T-helper 9 cell (primary cell): ENCODE results near the gene CD79A.
A peak's percentile ranks its signal among the peaks of the same experiment; 100 is the strongest.

ENCODE experiments used
- DNase-seq: peaks from one replicate; pipeline ENCODE4 v3.0.0-alpha.2; 2020

The CD79A gene

DNA sequence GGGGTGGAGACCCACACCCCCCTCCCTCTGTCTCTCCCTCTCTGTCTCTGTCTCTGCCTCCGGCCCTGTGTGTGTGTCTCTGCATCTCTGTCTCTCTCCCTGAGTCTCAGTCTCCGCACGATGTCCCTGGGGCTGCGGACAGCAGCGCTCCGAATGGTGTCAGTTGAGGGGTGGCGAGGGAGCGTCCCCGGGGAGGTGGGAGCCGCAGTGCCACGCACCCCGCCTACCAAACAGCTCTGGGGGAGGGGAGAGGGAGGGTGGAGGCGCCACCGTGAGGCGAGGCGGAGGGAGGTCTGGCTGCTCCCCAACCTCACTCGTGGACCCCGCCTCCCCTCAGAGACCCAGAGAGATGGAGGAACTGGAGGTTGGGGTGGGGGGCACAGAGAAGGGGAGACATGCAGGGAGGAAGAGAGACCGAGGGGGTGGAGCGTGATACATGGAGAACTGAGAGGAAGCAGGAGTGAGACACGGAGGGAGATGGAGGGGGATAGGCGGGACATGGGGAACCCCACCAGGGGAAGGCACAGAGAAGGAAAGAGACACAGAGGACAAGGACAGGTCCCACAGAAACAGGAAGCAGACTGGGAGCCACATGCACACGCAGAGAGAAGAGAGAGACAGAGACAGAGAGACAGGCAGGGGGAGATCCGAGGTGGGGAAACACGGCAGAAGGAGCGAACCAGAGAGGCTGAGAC, 44.0 kb downstream of the CD79A start:
- no peak for DNase-seq

DNA sequence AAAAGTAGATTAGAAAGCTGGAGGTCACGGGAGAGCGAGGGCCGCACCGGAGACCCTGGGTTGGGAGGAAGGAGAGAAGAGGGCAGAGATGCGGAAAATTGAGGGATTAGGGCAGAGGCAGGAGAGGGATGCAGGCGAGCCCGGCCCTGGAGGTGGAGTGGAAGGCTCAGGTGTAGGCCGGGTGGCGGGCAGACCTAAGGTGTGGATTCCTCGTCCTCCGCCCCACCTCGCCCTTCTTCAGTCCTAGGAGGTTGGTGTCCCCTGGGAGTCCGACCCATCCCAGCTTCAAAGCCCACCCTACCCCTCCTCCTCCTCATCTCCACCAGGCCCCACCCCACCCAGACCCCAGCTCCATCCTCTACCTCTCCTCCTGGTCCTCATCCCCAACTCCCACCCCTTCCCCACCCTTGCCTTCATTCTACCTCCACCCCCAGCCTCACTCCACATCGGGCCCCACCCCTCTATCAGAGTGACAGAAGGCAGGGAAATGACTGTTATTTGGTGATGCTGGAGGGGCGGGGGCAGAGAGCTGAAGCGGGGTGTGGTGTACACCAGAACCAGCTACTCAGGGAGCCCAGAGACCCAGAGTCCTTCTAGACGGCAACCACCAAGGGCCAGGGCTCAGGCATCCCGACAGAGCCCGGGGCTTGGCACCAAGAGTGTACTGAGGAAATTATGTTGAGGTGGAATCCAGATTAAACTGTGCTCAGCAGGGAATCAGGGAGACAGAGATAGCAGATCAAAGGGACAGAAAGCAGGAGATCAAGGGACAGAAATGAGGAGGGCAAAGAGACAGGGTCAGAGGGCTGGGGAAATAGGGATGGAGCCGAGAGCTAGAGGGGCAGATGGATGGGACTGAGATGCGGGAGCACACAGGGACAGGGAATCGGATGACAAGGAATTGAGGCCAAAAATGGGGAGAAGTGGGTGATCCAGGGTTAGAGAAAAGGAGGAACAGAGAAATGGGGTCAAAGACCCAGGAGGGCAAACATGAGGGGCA, 44.8 kb downstream of the CD79A start:
- DNase-seq = no peak

DNA sequence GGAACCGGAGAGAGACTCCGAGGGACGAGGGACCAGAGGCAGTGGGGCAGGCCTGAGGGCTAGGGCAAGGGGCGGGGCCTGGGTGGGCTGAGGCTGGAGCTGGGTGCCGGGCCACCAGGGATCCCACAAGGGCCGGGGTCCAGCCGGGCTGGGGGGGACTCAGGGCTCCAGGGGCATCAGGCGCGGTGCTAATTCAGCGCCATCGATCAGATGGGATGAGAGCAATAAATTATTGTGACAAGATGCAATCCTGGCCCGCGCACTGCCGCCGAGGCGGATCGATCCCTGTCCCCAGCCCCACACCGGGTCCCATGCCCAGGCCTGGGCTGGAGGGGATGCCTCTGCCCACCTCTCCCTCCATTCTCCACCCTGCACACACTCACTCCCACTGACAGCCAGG, 45.5 kb downstream of the CD79A start:
- no peak for DNase-seq

DNA sequence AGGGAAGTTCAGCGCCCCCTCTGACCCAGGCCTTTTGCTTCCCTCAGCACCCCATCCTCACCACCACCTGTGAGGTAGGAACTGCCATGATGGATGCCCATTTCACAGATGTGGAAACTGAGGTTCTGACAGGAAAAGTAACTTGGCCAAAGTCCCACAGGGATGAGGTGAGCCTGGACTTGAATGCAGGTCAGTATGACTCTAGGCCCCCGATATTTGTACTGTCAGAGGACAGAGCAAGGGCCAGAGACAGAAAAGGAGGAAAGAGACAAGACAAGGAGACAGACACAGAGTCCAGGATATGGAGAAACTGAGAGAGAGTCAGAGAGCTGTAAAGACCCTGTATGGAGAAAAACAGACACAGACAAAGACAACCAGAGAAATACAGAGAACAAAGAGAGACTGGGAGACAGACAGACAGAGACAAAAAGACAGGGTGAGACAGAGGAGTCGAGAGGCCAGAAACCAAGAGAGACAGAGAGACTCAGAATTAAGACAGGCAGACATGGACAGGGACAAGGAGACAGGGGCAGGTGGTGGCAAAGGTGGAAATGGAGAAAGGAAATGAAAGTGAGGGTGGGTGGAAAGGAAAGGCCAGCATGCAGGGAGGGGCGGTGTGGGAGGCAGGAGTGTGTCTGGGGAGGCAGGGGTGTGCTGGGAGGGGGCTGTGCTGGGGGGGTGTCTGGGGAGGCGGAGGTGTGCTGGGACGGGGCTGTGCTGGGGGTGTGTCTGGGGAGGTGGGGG, 46.1 kb downstream of the CD79A start:
- DNase-seq = no peak

DNA sequence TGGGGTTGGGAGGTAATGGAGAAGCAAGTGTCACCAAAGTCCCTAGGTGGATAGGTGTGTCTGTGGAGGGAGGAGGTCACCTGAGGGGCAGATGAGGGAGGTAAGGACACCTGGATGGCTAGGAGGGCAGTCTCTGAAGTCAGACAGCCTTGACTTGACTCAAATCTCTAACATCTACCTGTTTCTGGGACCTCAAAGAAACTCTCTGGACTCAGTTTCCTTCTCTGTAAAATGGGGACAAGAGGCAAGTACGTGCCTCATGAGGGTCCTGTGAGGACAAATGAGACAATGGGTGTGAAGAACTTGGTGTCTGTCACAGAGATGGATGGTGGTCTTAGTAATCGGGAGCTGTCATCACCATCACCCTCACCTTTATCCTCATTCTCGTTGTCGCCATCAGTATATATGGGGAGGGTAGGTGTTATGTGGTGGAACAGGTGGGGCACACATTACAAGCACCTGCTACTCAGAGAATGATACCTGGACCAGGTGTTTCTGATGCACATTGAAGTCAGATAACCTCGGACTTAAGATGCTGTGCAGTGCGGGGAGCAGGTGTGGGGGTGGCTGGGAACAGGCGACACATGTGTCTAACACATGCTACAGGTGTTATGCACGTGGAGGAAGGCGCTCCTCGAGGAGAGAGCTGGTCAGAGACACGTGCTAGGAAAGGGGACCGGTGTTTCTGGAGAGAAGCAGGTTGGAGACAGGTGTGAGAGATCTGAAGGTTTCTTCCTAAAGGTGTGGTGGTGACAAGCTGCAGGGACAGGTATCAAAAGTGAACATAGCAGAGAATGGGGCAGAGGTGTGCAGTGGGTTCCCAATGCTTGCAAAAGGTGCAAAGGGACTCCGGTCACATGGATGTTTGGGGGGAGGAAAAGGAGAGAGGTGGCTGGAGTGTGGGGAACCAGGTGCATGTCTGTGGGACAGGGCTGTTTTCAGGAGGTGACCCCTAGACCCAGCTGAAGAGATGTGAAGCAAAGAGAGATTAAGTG, 47.4 kb downstream of the CD79A start:
- no peak for DNase-seq

DNA sequence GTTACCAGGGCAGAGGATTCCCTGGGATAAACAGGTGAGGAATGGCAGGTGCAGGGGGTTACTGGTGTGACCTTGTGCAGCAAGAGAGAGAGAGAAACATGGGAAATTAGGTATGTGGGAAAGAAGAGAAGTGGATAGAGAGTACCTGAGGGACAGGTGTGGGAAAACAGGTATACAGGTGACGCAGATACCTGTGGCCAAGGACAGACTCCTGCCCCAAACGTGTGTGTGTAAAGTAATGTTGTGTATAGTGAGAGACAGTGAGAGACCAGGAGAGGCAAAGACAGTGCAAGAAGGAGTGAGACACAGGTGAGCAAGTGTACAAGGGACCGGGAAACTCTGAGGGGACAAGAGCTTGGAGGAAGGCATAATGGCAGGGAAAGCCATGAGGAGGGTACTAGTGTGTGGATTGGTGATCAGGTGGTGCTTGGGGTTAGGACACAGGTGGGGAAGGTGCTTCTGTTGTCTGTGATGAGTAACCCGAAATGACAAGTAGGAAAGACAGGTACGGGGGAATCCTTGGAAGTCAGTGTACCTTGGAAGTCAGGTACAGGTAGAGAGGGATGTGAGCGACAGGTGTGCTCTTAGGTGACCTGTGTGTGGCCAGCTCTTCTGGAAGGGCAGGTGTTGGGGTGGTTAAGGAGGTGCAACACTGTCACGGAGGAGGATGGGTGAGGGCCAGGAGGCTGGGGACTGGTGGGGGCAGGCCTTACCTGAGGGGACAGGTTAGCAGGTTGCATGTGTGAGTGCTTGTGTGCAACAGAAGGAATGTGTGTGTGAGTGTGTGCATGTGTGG, 48.3 kb downstream of the CD79A start:
- DNase-seq = no peak

DNA sequence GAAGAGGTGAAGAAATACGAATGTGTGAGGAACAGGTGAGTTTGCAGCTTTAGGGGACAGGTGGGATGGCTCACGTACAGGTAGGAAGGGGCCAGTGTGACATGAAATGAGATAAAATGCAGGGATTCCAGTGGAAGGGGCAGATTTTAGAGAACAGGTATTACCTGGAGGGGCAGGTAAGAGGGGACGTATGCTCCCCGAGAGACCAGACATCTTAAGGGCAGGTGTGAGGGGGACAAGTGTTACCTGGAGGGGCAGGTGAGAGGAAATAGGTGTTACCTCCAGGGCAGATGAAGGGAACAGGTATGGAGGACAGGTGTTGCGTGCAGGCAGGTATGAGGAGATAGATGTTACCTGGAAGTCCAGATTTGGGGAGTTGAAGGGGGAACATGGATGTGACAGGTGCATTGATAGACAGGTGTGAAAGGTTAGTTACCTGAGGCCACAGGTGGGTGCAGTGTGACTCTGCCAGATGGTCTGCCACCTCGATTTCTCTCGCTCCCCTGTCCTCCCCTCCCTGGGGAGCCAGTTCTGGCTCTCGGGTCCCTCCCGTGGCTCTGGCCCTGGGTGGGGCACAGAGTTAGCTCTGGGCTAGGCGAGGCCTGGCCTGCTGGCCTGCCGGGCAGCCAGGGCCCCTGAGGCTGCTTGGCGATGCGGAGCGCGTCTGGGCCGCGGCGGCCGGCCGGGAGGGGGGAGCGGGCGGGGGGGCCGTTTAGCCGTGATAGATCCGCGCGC, 49.1 kb downstream of the CD79A start:
- DNase-seq = no peak

DNA sequence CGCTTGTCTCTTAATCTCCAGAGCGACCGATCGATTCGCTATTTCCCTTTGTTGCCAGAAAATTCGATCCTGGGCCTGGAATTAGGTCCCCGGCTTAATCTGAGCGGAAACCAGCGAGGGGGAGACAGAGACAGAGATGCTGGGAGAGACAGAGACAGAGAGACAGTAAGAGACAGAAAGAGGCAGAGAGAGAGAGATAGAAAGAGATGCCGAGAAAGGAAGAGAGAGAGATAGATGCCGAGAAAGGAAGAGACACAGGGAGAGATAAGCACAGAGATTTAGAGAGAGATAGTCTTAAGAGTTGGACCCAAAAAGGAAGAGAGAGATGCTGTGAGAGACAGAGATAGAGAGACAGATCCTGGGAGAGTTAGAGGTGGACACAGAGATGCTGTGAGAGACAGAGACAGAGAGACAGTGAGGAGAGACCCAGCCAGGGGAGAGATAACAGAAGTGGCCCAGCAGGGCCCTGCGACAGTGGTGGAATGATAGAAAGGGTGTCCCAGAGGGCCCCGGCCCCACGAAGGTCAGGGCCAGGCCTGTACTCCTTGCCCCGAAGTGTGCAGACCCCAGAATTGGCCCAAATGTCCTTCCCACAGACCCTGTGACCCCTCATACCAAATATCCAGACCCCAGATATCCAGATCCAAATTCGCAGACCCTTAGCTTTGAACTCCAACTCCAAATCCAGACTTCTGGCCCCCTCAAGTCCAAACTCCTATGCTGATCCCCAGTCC, 49.9 kb downstream of the CD79A start:
- DNase-seq = no peak

DNA sequence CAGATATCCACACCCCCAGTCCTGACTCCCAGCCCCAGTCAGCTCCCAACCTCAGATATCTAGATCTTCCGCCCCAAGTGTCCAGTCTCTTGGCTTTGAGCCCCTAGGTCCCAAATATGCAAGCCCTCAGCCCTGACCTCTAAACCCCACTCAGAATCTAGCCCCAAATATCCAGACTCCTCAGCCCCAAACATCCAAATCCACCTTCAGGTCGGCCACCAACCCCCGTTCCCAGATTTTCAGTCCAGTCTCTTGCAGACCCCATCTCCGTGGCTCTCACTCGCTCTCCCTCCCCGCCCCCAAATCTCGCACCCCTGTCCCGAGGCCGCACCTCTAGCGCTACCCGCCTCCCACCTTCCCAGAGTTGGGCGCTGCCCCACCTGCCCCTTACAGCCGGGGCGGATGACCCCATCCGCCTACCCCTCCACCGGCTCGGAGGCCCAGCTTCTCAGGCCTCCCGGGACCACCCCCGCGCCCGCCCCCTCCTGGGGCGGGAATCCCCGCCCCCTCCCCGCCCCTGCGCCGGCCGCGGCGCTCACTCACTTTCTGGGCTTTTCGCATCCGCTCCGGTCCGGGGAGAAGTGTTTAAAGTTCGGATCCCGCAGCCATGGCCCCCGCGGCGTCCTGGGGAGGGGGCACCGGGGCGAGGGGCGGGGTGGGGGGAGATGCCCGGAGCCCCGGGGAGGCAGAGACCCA, 50.6 kb downstream of the CD79A start:
- DNase-seq = peak; percentile 35

DNA sequence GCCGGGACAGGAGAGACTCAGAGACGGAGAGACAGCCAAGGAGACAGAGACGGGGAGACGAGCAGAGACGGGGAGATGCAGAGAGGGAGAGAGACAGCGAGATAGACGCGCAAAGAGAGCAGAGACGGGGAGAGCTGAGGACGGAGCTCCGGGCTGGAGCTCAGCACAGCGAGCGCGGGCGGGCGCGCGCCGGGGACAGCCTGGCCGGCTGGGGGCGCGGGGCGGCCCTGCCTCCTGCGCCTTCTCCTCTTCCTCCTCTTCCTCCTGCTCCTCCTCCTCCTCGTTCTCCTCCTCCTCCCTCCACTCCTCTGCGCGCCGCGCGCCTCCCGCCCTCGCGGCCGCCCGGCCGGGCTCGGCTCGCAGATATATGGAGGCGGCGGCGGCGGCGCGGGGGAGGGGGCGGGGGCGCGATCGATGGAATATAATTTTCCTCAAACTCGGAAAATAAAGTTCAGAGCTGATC, 51.2 kb downstream of the CD79A start, which contains the start of gene ERFL:
Gene ERFL (minus strand): TSS at position 229 of the 463 bp plus-strand sequence. CDS start 15,530 bp downstream, outside the sequence.
- DNase-seq = no peak

DNA sequence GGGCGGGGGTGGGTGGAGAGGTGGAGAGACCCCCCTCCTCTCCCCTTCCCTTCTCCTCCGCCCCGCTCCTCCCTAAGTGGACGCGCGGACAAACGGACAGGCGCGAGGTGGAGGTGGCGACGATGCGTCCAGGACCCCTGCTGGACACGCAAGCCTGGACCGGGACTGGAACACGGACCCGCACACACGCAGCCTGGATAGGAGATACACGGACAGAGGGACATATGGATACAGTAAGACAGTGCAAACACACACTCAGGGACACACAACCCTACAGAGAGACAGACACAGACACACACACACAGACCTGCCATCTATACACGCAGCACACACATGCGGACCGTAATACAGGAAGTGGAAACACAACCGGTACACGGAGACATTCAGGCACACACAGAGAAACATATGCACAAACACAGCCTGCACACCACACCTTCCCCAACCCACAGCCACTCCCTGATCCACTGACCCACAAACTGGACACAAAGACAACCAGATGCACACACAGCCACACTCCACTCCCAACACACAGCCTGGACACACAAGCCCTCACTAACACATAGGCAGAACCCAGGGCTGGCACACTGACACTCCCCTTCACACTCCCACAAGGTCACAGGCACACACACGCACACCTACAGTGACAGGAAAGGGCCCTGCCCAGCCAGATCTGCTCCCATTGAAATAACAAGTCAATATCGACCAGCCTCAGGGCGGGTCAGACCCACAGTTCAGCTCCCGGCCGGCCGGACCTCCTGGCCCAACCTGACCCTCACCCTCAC, 51.9 kb downstream of the CD79A start:
- no peak for DNase-seq

DNA sequence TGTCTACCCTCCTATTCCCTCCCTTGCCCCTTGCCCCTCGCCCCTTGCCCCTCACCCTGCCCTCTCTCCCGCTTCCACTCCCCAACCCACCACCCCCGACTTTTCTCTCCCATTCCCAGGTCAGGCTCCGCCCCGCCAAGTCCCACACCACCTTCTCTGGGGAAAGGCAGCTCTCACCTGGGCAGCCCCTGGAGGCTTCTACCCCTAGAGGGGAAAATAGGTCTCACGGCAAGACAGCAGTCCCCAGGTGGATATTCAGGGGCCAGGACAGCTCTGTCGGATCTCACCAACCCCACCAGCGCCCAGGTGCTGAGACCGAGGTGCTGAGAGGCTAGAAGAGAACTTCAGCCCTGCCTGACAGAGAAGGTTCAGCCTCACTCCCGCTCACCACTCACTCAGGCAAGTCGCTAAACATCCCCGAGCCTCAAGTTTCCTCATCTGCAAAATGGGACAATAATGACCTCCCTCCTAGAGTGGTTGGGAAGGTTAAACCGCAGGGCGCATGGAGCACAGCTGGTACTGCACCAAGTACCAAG, 52.5 kb downstream of the CD79A start:
- no peak for DNase-seq

DNA sequence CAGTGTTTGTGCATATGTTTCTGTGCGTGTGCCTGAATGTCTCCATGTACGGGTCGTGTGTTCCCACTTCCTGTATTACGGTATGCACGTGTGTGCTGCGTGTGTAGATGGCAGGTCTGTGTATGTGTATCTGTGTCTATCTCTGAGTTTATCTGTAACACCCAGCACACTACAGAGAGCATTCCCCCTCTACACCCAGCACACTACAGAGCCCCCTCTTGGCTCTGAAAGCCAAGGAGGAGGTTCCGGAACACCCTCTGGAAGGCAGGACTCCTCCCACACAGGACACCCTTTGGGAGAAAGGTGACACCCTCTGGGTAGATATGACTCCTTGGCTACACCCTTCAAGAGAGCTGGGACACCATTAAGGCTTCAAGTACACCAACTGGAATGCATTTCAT, 53.2 kb downstream of the CD79A start:
- DNase-seq = no peak
